Measurements from ENCODE around the gene TMEM184B. TPM values are rescaled to one million over a fixed set of nuclear protein-coding genes. Genes with fewer than 3 reads are reported as not detected.
"Not testable (repeated sequence)": the region's sequence is repeated elsewhere in the genome, so short reads cannot be mapped to it uniquely, and the experiment has no call there.

TMEM184B gene
- total RNA-seq, 1 donor: 30.0 TPM

- Histone ChIP-seq H3K4me3 (ENCODE audit: insufficient read depth, low read length) (peak overlapping the region; percentile 75), H4K20me1 (ENCODE audit: insufficient read depth, low read length) (no peaks in the 10 kb centered on the region), H3K27ac (ENCODE audit: low read depth, low read length) (peak overlapping the region; percentile 96), H2AFZ (ENCODE audit: low read length) (peak overlapping the region; percentile 94), H3K9me3 (ENCODE audit: low read depth, low read length) (no peaks in the 10 kb centered on the region), H3K79me2 (ENCODE audit: insufficient read depth, low read length) (no peaks in the 10 kb centered on the region), H3K4me1 (ENCODE audit: insufficient read depth, low read length) (peaks cover 45% of the 10 kb centered on the region), H3K4me2 (ENCODE audit: insufficient read depth, low read length) (peak overlapping the region; percentile 95), H3K36me3 (ENCODE audit: insufficient read depth, low read length) (no peaks in the 10 kb centered on the region), H3K27me3 (ENCODE audit: insufficient read depth, low read length) (no peaks in the 10 kb centered on the region)
- no peak for TF ChIP-seq CTCF (IDR thresholded peaks at IDR 0.05; ENCODE audit: extremely low read depth, low read depth, low read length)
- DNase-seq (ENCODE audit: insufficient read length, low spot score, missing footprints): no peak
Observed at GRCh38 chr22:38180841-38181452, 91.9 kb downstream of the TMEM184B start.

GRCh38 chr22:38178605-38178937, 94.2 kb downstream of the TMEM184B start:
- H3K4me3 ChIP-seq (ENCODE audit: insufficient read depth, low read length); H3K36me3 ChIP-seq (ENCODE audit: insufficient read depth, low read length); H3K79me2 ChIP-seq (ENCODE audit: insufficient read depth, low read length); DNase-seq (ENCODE audit: insufficient read length, low spot score, missing footprints); H3K9me3 ChIP-seq (ENCODE audit: low read depth, low read length); H3K27me3 ChIP-seq (ENCODE audit: insufficient read depth, low read length); H2AFZ ChIP-seq (ENCODE audit: low read length); H4K20me1 ChIP-seq (ENCODE audit: insufficient read depth, low read length): not testable (repeated sequence)
- Histone ChIP-seq H3K4me2 (ENCODE audit: insufficient read depth, low read length) (peak overlapping the region; percentile 73), H3K27ac (ENCODE audit: low read depth, low read length) (peak overlapping the region; percentile 89), H3K4me1 (ENCODE audit: insufficient read depth, low read length) (peaks cover 48% of the 10 kb centered on the region)

DNA sequence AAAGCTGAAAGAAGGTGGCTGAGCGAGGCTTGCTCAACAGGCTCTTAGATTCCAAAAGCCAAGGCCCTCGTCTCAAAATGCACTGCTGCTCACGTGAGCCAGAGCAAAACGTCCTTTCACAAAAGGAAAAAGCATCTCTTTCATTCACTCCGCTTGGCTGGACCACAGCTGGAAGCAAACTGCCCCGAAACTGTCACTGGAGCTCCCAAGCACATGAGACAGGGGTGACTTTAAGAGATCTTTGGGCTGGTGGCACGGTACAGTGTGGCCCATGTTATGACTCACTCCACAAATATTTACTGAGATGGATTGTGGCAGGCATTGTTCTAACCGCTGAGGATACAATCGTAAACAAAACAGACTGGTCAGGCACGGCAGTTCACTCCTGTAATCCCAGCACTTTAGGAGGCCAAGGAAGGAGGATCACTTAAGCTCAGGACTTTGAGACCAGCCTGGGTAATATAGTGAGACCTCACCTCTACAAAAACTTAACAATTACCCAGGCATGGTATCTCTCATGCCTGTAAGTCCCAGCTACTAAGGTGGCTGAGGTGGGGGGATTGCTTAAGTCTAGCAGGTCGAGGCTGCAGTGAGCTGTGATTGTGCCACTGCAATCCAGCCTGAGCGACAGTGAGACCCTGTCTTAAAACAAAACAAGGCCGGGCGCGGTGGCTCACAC, 94.7 kb downstream of the TMEM184B start:
- no peak for TF ChIP-seq CTCF (IDR thresholded peaks at IDR 0.05; ENCODE audit: extremely low read depth, low read depth, low read length)
- H3K79me2 ChIP-seq (ENCODE audit: insufficient read depth, low read length): no peaks in the 10 kb centered on the region
- H3K9me3 ChIP-seq (ENCODE audit: low read depth, low read length): no peaks in the 10 kb centered on the region
- peak overlapping the region; percentile 73 for H3K4me2 ChIP-seq (ENCODE audit: insufficient read depth, low read length)
- H3K27me3 ChIP-seq (ENCODE audit: insufficient read depth, low read length): no peaks in the 10 kb centered on the region
- peak overlapping the region; percentile 89 for H3K27ac ChIP-seq (ENCODE audit: low read depth, low read length)
- H2AFZ ChIP-seq (ENCODE audit: low read length): peak overlapping the region; percentile 86
- H4K20me1 ChIP-seq (ENCODE audit: insufficient read depth, low read length): no peaks in the 10 kb centered on the region
- peaks cover 48% of the 10 kb centered on the region for H3K4me1 ChIP-seq (ENCODE audit: insufficient read depth, low read length)
- peak overlapping the region; percentile 36 for H3K4me3 ChIP-seq (ENCODE audit: insufficient read depth, low read length)
- no peaks in the 10 kb centered on the region for H3K36me3 ChIP-seq (ENCODE audit: insufficient read depth, low read length)
- DNase-seq (ENCODE audit: insufficient read length, low spot score, missing footprints): peak; percentile 93

- H3K79me2 ChIP-seq (ENCODE audit: insufficient read depth, low read length); H3K36me3 ChIP-seq (ENCODE audit: insufficient read depth, low read length); H3K27me3 ChIP-seq (ENCODE audit: insufficient read depth, low read length); H4K20me1 ChIP-seq (ENCODE audit: insufficient read depth, low read length); DNase-seq (ENCODE audit: insufficient read length, low spot score, missing footprints); H3K9me3 ChIP-seq (ENCODE audit: low read depth, low read length): not testable (repeated sequence)
- H3K27ac ChIP-seq (ENCODE audit: low read depth, low read length): peak overlapping the region; percentile 89
- H3K4me1 ChIP-seq (ENCODE audit: insufficient read depth, low read length): peaks cover 54% of the 10 kb centered on the region
- H3K4me3 ChIP-seq (ENCODE audit: insufficient read depth, low read length): peak overlapping the region; percentile 36
- H2AFZ ChIP-seq (ENCODE audit: low read length): peak overlapping the region; percentile 86
- peak overlapping the region; percentile 73 for H3K4me2 ChIP-seq (ENCODE audit: insufficient read depth, low read length)
Observed at GRCh38 chr22:38177571-38177925, 95.3 kb downstream of the TMEM184B start.

GRCh38 chr22:38177044-38177443, 95.8 kb downstream of the TMEM184B start:
- no peaks in the 10 kb centered on the region for H3K36me3 ChIP-seq (ENCODE audit: insufficient read depth, low read length)
- no peaks in the 10 kb centered on the region for H3K27me3 ChIP-seq (ENCODE audit: insufficient read depth, low read length)
- H3K9me3 ChIP-seq (ENCODE audit: low read depth, low read length): no peaks in the 10 kb centered on the region
- no peaks in the 10 kb centered on the region for H3K79me2 ChIP-seq (ENCODE audit: insufficient read depth, low read length)
- H2AFZ ChIP-seq (ENCODE audit: low read length): no peak overlapping the region
- H3K4me1 ChIP-seq (ENCODE audit: insufficient read depth, low read length): peaks cover 55% of the 10 kb centered on the region
- no peak overlapping the region for H3K4me2 ChIP-seq (ENCODE audit: insufficient read depth, low read length)
- H4K20me1 ChIP-seq (ENCODE audit: insufficient read depth, low read length): no peaks in the 10 kb centered on the region
- DNase-seq (ENCODE audit: insufficient read length, low spot score, missing footprints): no peak
- H3K4me3 ChIP-seq (ENCODE audit: insufficient read depth, low read length): no peak overlapping the region
- TF ChIP-seq CTCF (IDR thresholded peaks at IDR 0.05; ENCODE audit: extremely low read depth, low read depth, low read length): no peak
- H3K27ac ChIP-seq (ENCODE audit: low read depth, low read length): no peak overlapping the region
